Left lung (tissue), 10 donors: ENCODE data around the gene HSPA4. TPM values are rescaled to one million over a fixed set of nuclear protein-coding genes. Genes with fewer than 3 reads are reported as not detected.

ENCODE experiments used
- ATAC-seq: fragments of 200-7000 bp; cut with Tn5 transposase; one replicate; pipeline ENCODE4 v1.9.1; 2020; ENCODE audit warnings: moderate library complexity
- DNase-seq, 4 donors: peaks; one replicate each; pipeline ENCODE4 v3.0.0-alpha.2; 2013 to 2020
- H3K27ac ChIP-seq, 2 donors: fragments of 200-600 bp; sonication (generic) in 1 of 2; one replicate each; pipeline versions ENCODE4 v1.5.0 to v1.8.0; 2020 to 2021
- H3K27me3 ChIP-seq, 2 donors: fragments of 200-600 bp; sonication (generic) in 1 of 2; one replicate each; pipeline versions ENCODE4 v1.5.0 to v1.8.0; 2020 to 2021
- H3K36me3 ChIP-seq, 2 donors: fragments of 200-600 bp; sonication (generic) in 1 of 2; one replicate each; pipeline versions ENCODE4 v1.5.0 to v1.8.0; 2020 to 2021
- H3K4me1 ChIP-seq, 2 donors: fragments of 200-600 bp; one replicate each; pipeline ENCODE4 v1.8.0; 2021
- H3K4me3 ChIP-seq, 2 donors: fragments of 200-600 bp; sonication (generic) in 1 of 2; one replicate each; pipeline versions ENCODE4 v1.5.0 to v1.8.0; 2020 to 2021; ENCODE audit warnings: mild to moderate bottlenecking in 1 of 2
- H3K9me3 ChIP-seq, 2 donors: fragments of 200-600 bp; sonication (generic) in 1 of 2; one replicate each; pipeline versions ENCODE4 v1.5.0 to v1.8.0; 2020 to 2021
- CTCF ChIP-seq, 2 donors: fragments of 200-600 bp; sonication (generic) in 1 of 2; IDR thresholded peaks; one replicate each; pipeline versions ENCODE4 v1.5.0 to v1.8.0; 2021; ENCODE audit warnings: antibody characterized with exemption in 2 of 2
- intact Hi-C, 2 donors: fragments of 100-400 bp; cut with DNase I; formaldehyde crosslinking; loops; one replicate each; pipeline versions ENCODE4 v1.11.2 to v1.14.2; 2022
- polyA plus RNA-seq, 6 donors: library from polyadenylated mRNA; unstranded; fragments of 120-200 nt; gene quantifications; one replicate each; pipeline ENCODE4 v1.2.1, GENCODE V29; 2013; ENCODE audit not compliant: insufficient read length in 6 of 6
- total RNA-seq, 2 donors: library from RNA; stranded (reverse); fragmentation: NEBNext Ultra II Directional; extraction: Animal tissue kit (Norgen Biotek cat#: 25700); gene quantifications; one replicate each; pipeline ENCODE4 v1.2.1, GENCODE V29; 2021
- donor health status: DM: no; HTN: yes; CAD: no.
- donor health status: DM: no; HTN: no; CAD: no.

Gene HSPA4
- total and polyA plus RNA-seq, 8 donors = 85.5 to 109 (median 91.2) TPM

GRCh38 chr5:133118741-133119140 is 66.9 kb downstream of the HSPA4 start:
- TF ChIP-seq CTCF (IDR thresholded peaks at IDR 0.05) = no peak
- no peaks in the 10 kb centered on the region for H3K27me3 ChIP-seq
- DNase-seq (peak in 1 of 4 donors; percentile 24), ATAC-seq (no peak)
- H3K4me3 ChIP-seq = no peak overlapping the region
- no peaks in the 10 kb centered on the region for H3K9me3 ChIP-seq
- no peak overlapping the region for H3K27ac ChIP-seq
- no peaks in the 10 kb centered on the region for H3K4me1 ChIP-seq
- no peaks in the 10 kb centered on the region for H3K36me3 ChIP-seq
- intact Hi-C loops = no loop called here

- Histone ChIP-seq H3K4me3 (no peak overlapping the region), H3K36me3 (no peaks in the 10 kb centered on the region), H3K27ac (no peak overlapping the region), H3K9me3 (no peaks in the 10 kb centered on the region), H3K27me3 (no peaks in the 10 kb centered on the region), H3K4me1 (no peaks in the 10 kb centered on the region)
- DNase-seq (peak in 1 of 4 donors; percentile 13), ATAC-seq (no peak)
- intact Hi-C loops = no loop called here
- TF ChIP-seq CTCF (IDR thresholded peaks at IDR 0.05) = no peak
Observed at GRCh38 chr5:133119233-133119711, 67.5 kb downstream of the HSPA4 start.

GRCh38 chr5:133120156-133120750 is 68.4 kb downstream of the HSPA4 start:
- no peak for TF ChIP-seq CTCF (IDR thresholded peaks at IDR 0.05)

GRCh38 chr5:133121080-133121479 is 69.3 kb downstream of the HSPA4 start:
- no peak for TF ChIP-seq CTCF (IDR thresholded peaks at IDR 0.05)
- Histone ChIP-seq H3K4me1 (no peaks in the 10 kb centered on the region), H3K9me3 (no peaks in the 10 kb centered on the region), H3K27me3 (no peaks in the 10 kb centered on the region), H3K4me3 (no peak overlapping the region), H3K36me3 (no peaks in the 10 kb centered on the region), H3K27ac (no peak overlapping the region)
- intact Hi-C loops = no loop called here
- no peak for ATAC-seq
- DNase-seq = no peak

More at GRCh38 chr5:133120156-133120750, 68.4 kb downstream of the HSPA4 start:
- Histone ChIP-seq H3K36me3 (no peaks in the 10 kb centered on the region), H3K4me3 (no peak overlapping the region), H3K9me3 (no peaks in the 10 kb centered on the region), H3K27ac (no peak overlapping the region), H3K27me3 (no peaks in the 10 kb centered on the region), H3K4me1 (no peaks in the 10 kb centered on the region)
- intact Hi-C loops = no loop called here
- DNase-seq = peak in 1 of 4 donors; percentile 24
- no peak for ATAC-seq

- no peak for TF ChIP-seq CTCF (IDR thresholded peaks at IDR 0.05)
- no peaks in the 10 kb centered on the region for H3K4me1 ChIP-seq
- H3K36me3 ChIP-seq = no peaks in the 10 kb centered on the region
- DNase-seq (no peak), ATAC-seq (no peak)
- intact Hi-C loops = no loop called here
- no peak overlapping the region for H3K27ac ChIP-seq
- no peak overlapping the region for H3K4me3 ChIP-seq
- H3K27me3 ChIP-seq = no peaks in the 10 kb centered on the region
- H3K9me3 ChIP-seq = no peaks in the 10 kb centered on the region
Observed at GRCh38 chr5:133121611-133122150, 69.9 kb downstream of the HSPA4 start.
